NCI-H2196 treated with DMSO at 0.1 percent for 48 hours (cell line): Measurements from ENCODE around the gene RNF144A.

ENCODE experiments used
- DNase-seq: peaks from one replicate; lab custom pipeline; 2025; ENCODE audit not compliant: unreplicated experiment; lab: John Stamatoyannopoulos, UW

The RNF144A gene

GRCh38 chr2:6945821-6946220 lies 28.6 kb downstream of the RNF144A start:
- DNase-seq: no peak

GRCh38 chr2:6946722-6947121 lies 29.5 kb downstream of the RNF144A start:
- no peak for DNase-seq

GRCh38 chr2:6947929-6948676 lies 30.9 kb downstream of the RNF144A start:
- DNase-seq: no peak

GRCh38 chr2:6948677-6949351 lies 31.6 kb downstream of the RNF144A start:
- no peak for DNase-seq

- DNase-seq: no peak
Observed at GRCh38 chr2:6951046-6951445, 33.8 kb downstream of the RNF144A start.

- no peak for DNase-seq
Observed at GRCh38 chr2:6952101-6952500, 34.9 kb downstream of the RNF144A start.

- no peak for DNase-seq
Observed at GRCh38 chr2:6954586-6954985, 37.4 kb downstream of the RNF144A start.

- DNase-seq: no peak
Observed at GRCh38 chr2:6955511-6956136, 38.4 kb downstream of the RNF144A start.

- DNase-seq: no peak
Observed at GRCh38 chr2:6956566-6956965, 39.4 kb downstream of the RNF144A start.

GRCh38 chr2:6957031-6957714 lies 40.0 kb downstream of the RNF144A start:
- DNase-seq: no peak

- no peak for DNase-seq
Observed at GRCh38 chr2:6957910-6958615, 40.9 kb downstream of the RNF144A start.

- no peak for DNase-seq
Observed at GRCh38 chr2:6958616-6959235, 41.5 kb downstream of the RNF144A start.

- no peak for DNase-seq
Observed at GRCh38 chr2:6959751-6960150, 42.5 kb downstream of the RNF144A start.

GRCh38 chr2:6960659-6961058 lies 43.4 kb downstream of the RNF144A start:
- DNase-seq: no peak

- no peak for DNase-seq
Observed at GRCh38 chr2:6963727-6964126, 46.5 kb downstream of the RNF144A start.

- no peak for DNase-seq
Observed at GRCh38 chr2:6965071-6965795, 48.0 kb downstream of the RNF144A start.

GRCh38 chr2:6966446-6966940 lies 49.3 kb downstream of the RNF144A start:
- no peak for DNase-seq

- DNase-seq: no peak
Observed at GRCh38 chr2:6967301-6967700, 50.1 kb downstream of the RNF144A start.

- DNase-seq: no peak
Observed at GRCh38 chr2:6968319-6969100, 51.3 kb downstream of the RNF144A start.
